SK-N-SH (cell line): Measurements from ENCODE around the gene HIBADH. TPM values are rescaled to one million over a fixed set of nuclear protein-coding genes. Genes with fewer than 3 reads are reported as not detected.
"Not testable (repeated sequence)": the region's sequence is repeated elsewhere in the genome, so short reads cannot be mapped to it uniquely, and the experiment has no call there.

ENCODE experiments used
- CTCF ChIA-PET: fragments of 300-600, 350-600 bp; formaldehyde crosslinking; extraction: SDS; loops from one replicate; lab custom pipeline; 2021; lab: Yijun Ruan, JAX
- POLR2A ChIA-PET: fragments of 350-600 bp; sonication (Branson Sonifier 250); formaldehyde crosslinking; extraction: SDS; loops from one replicate; lab custom pipeline; 2020; ENCODE audit warnings: antibody characterized with exemption, inconsistent platforms; lab: Yijun Ruan, JAX
- DNase-seq: peaks from one replicate; pipeline ENCODE4 v3.0.0; 2012
- H2AFZ ChIP-seq: fragments of 200-600 bp; sonication (generic); 2 replicates; pipeline ENCODE4 v1.8.1; 2016; ENCODE audit warnings: antibody characterized with exemption, mild to moderate bottlenecking, low read depth
- H3F3A ChIP-seq: fragments of 200-600 bp; sonication (generic); replicated peaks from 2 replicates; pipeline ENCODE3; 2016; ENCODE audit warnings: antibody characterized with exemption, mild to moderate bottlenecking; ENCODE audit not compliant: insufficient read depth
- H3K27ac ChIP-seq, 2 experiments: fragments of 200-500 bp in 1 of 2; fragments of 200-600 bp in 1 of 2; sonication (Bioruptor generic) in 1 of 2; sonication (generic), shearing (Covaris generic) in 1 of 2; 2 replicates each; pipeline versions ENCODE4 v1.5.1 to v1.6.1; 2014 to 2016; ENCODE audit warnings: low read depth in 2 of 2, inconsistent platforms in 1 of 2, low read length in 1 of 2, mild to moderate bottlenecking in 1 of 2, mixed read lengths in 1 of 2
- H3K27me3 ChIP-seq: fragments of 200-600 bp; sonication (generic), shearing (Covaris generic); 2 replicates; pipeline ENCODE4 v1.6.1; 2016; ENCODE audit warnings: mixed run types; ENCODE audit not compliant: insufficient read depth
- H3K36me3 ChIP-seq, 2 experiments: fragments of 200-500 bp in 1 of 2; fragments of 200-600 bp in 1 of 2; sonication (Bioruptor generic) in 1 of 2; sonication (generic) in 1 of 2; replicated peaks in 1 of 2; 2 replicates each; pipeline versions ENCODE3 to v1.5.1; 2014 to 2016; ENCODE audit warnings: low read length in 1 of 2, mild to moderate bottlenecking in 1 of 2; ENCODE audit not compliant: insufficient read depth in 2 of 2, control insufficient read depth in 1 of 2
- H3K4me1 ChIP-seq, 2 experiments: fragments of 200-500 bp in 1 of 2; fragments of 200-600 bp in 1 of 2; sonication (Bioruptor generic) in 1 of 2; sonication (generic), shearing (Covaris generic) in 1 of 2; 2 replicates each; pipeline versions ENCODE4 v1.5.1 to v1.6.1; 2014 to 2016; ENCODE audit warnings: low read depth in 1 of 2, low read length in 1 of 2, mixed run types in 1 of 2; ENCODE audit not compliant: insufficient read depth in 2 of 2, control insufficient read depth in 1 of 2
- H3K4me2 ChIP-seq: fragments of 200-600 bp; sonication (generic), shearing (Covaris generic); 2 replicates; pipeline ENCODE4 v1.6.1; 2017; ENCODE audit warnings: mixed run types
- H3K4me3 ChIP-seq, 2 experiments: fragments of 200-500 bp in 1 of 2; fragments of 200-600 bp in 1 of 2; sonication (Bioruptor generic) in 1 of 2; sonication (generic), shearing (Covaris generic) in 1 of 2; 2 replicates each; pipeline versions ENCODE4 v1.5.1 to v1.8.1; 2014 to 2016; ENCODE audit warnings: low read depth in 2 of 2, inconsistent platforms in 1 of 2, low read length in 1 of 2, mild to moderate bottlenecking in 1 of 2, mixed read lengths in 1 of 2, moderate library complexity in 1 of 2
- H3K79me2 ChIP-seq: fragments of 200-600 bp; sonication (generic); 2 replicates; pipeline ENCODE4 v1.8.1; 2017; ENCODE audit warnings: mild to moderate bottlenecking; ENCODE audit not compliant: insufficient read depth
- H3K9ac ChIP-seq: fragments of 200-600 bp; sonication (generic); 2 replicates; pipeline ENCODE4 v1.6.1; 2017; ENCODE audit warnings: mixed run types
- H3K9me2 ChIP-seq: fragments of 200-600 bp; sonication (generic); 2 replicates; pipeline ENCODE4 v1.6.1; 2017; ENCODE audit warnings: mixed run types
- H3K9me3 ChIP-seq: fragments of 200-600 bp; sonication (generic); 2 replicates; pipeline ENCODE4 v1.6.1; 2017; ENCODE audit warnings: mixed run types, mild to moderate bottlenecking, moderate library complexity
- H4K20me1 ChIP-seq: fragments of 200-600 bp; sonication (generic); 2 replicates; pipeline ENCODE4 v1.6.1; 2017; ENCODE audit warnings: mild to moderate bottlenecking, mixed run types; ENCODE audit not compliant: insufficient read depth
- CHD2 ChIP-seq: fragments of 150-350 bp; IDR thresholded peaks from 2 replicates; pipeline ENCODE4 v1.6.1; 2018; ENCODE audit warnings: low read length; ENCODE audit not compliant: partially characterized antibody
- CTCF ChIP-seq: fragments of 200-600 bp; sonication (generic); IDR thresholded peaks from 2 replicates; pipeline ENCODE4 v1.6.1; 2017; ENCODE audit warnings: antibody characterized with exemption, mild to moderate bottlenecking, moderate library complexity
- ELF1 ChIP-seq: IDR thresholded peaks from 2 replicates; pipeline ENCODE4 v1.4.0; 2012
- EZH2phosphoT487 ChIP-seq: fragments of 200-600 bp; sonication (generic); IDR thresholded peaks from 2 replicates; pipeline ENCODE4 v1.6.1; 2017; ENCODE audit warnings: low read depth, mixed run types, mild to moderate bottlenecking, antibody characterized with exemption, moderate library complexity, borderline replicate concordance
- FOXM1 ChIP-seq: IDR thresholded peaks from 2 replicates; pipeline ENCODE4 v1.4.0; 2012; ENCODE audit warnings: low read depth, mild to moderate bottlenecking
- GATA2 ChIP-seq: sonication (generic); formaldehyde crosslinking; IDR thresholded peaks from 2 replicates; pipeline ENCODE4 v1.5.0; 2020; ENCODE audit warnings: mild to moderate bottlenecking, missing genetic modification reagents
- JUND ChIP-seq: IDR thresholded peaks from 2 replicates; pipeline ENCODE4 v1.4.0; 2012
- MAX ChIP-seq: IDR thresholded peaks from 2 replicates; pipeline ENCODE4 v1.4.0; 2012; ENCODE audit warnings: low read depth
- MEF2A ChIP-seq: IDR thresholded peaks from 2 replicates; pipeline ENCODE4 v1.4.0; 2012; ENCODE audit warnings: low read depth, borderline replicate concordance
- MXI1 ChIP-seq: IDR thresholded peaks from 2 replicates; pipeline ENCODE4 v1.6.1; 2012; ENCODE audit warnings: mild to moderate bottlenecking, low read depth, low read length, improper control_type of control experiment
- NFIC ChIP-seq: IDR thresholded peaks from 2 replicates; pipeline ENCODE4 v1.4.0; 2012; ENCODE audit warnings: borderline replicate concordance
- POLR2AphosphoS5 ChIP-seq: IDR thresholded peaks from 2 replicates; pipeline ENCODE4 v1.6.1; 2012; ENCODE audit warnings: low read depth, low read length
- RCOR1 ChIP-seq: fragments of 150-350 bp; IDR thresholded peaks from 2 replicates; pipeline ENCODE4 v1.6.1; 2017; ENCODE audit warnings: antibody characterized with exemption, low read length
- RFX5 ChIP-seq: IDR thresholded peaks from 2 replicates; pipeline ENCODE4 v1.6.1; 2012; ENCODE audit warnings: mild to moderate bottlenecking, improper control_type of control experiment, low read length
- RXRA ChIP-seq: IDR thresholded peaks from 2 replicates; pipeline ENCODE4 v1.4.0; 2012; ENCODE audit warnings: low read depth, mild to moderate bottlenecking, borderline replicate concordance
- TAF1 ChIP-seq: IDR thresholded peaks from 2 replicates; pipeline ENCODE4 v1.6.1; 2012; ENCODE audit warnings: low read depth, mild to moderate bottlenecking, low read length, moderate library complexity, borderline replicate concordance
- TCF12 ChIP-seq: IDR thresholded peaks from 2 replicates; pipeline ENCODE4 v1.4.0; 2012
- USF1 ChIP-seq: IDR thresholded peaks from 2 replicates; pipeline ENCODE4 v1.4.0; 2012; ENCODE audit warnings: low read depth, borderline replicate concordance
- YY1 ChIP-seq: IDR thresholded peaks from 2 replicates; pipeline ENCODE4 v1.4.0; 2012; ENCODE audit warnings: low read depth, mild to moderate bottlenecking
- WGBS: methylation state at CpG from one replicate; pipeline ENCODE4 v1.1.6; 2017; ENCODE audit warnings: low lambda C conversion rate; 5-methylcytosine and 5-hydroxymethylcytosine counted together
- polyA plus RNA-seq, 3 experiments: library from polyadenylated mRNA; depleted of rRNA; stranded (reverse); fragments of >200 nt; gene quantifications; 2 replicates each; pipeline ENCODE4 v1.2.3, GENCODE V29; 2012
- TF ChIP-seq, protein P1 (sequence below): IDR thresholded peaks from 2 replicates; pipeline ENCODE4; 2012

HIBADH gene
- polyA plus RNA-seq, 1 of the 3 experiments (the other 2 are of a cell fraction) = 71.8 TPM

GRCh38 chr7:27510541-27510940 is 152.1 kb downstream of the HIBADH start:
- CTCF ChIA-PET = no interaction called here
- Histone ChIP-seq H3F3A (no peaks in the 10 kb centered on the region), H2AFZ (no peak overlapping the region), H3K79me2 (no peaks in the 10 kb centered on the region; the same call in 1 of the 2 replicates), H3K36me3 (no peaks in the 10 kb centered on the region), H3K4me1 (peaks cover 0 to 3% of the 10 kb centered on the region in 2 experiments; a peak in 1 of 4 replicates), H3K9ac (no peak overlapping the region), H3K4me2 (no peak overlapping the region), H4K20me1 (no peaks in the 10 kb centered on the region), H3K9me2 (no peaks in the 10 kb centered on the region), H3K27me3 (no peaks in the 10 kb centered on the region), H3K4me3 (no peak overlapping the region), H3K9me3 (no peaks in the 10 kb centered on the region), H3K27ac (no peak overlapping the region)
- TF ChIP-seq ELF1 = no peak
- no peak for TF ChIP-seq MEF2A
- no peak for TF ChIP-seq RCOR1
- no peak for TF ChIP-seq YY1
- TF ChIP-seq MXI1 = no peak
- TF ChIP-seq POLR2AphosphoS5 = no peak
- no peak for TF ChIP-seq CHD2
- no peak for TF ChIP-seq FOXM1
- no peak for TF ChIP-seq RFX5
- no peak for TF ChIP-seq GATA2 (CRISPR knock-in tag)
- TF ChIP-seq, protein P1, sequence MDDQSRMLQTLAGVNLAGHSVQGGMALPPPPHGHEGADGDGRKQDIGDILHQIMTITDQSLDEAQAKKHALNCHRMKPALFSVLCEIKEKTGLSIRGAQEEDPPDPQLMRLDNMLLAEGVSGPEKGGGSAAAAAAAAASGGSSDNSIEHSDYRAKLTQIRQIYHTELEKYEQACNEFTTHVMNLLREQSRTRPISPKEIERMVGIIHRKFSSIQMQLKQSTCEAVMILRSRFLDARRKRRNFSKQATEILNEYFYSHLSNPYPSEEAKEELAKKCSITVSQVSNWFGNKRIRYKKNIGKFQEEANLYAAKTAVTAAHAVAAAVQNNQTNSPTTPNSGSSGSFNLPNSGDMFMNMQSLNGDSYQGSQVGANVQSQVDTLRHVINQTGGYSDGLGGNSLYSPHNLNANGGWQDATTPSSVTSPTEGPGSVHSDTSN = no peak
- no peak for TF ChIP-seq NFIC
- no peak for TF ChIP-seq CTCF
- no peak for TF ChIP-seq MAX
- no peak for TF ChIP-seq TAF1
- no peak for TF ChIP-seq USF1
- no peak for TF ChIP-seq RXRA
- TF ChIP-seq JUND = no peak
- TF ChIP-seq TCF12 = no peak
- TF ChIP-seq EZH2phosphoT487 = no peak
- WGBS = 85% methylated on average over 2 of the region's 2 CpGs
- DNase-seq = no peak
- POLR2A ChIA-PET = no interaction called here

DNA sequence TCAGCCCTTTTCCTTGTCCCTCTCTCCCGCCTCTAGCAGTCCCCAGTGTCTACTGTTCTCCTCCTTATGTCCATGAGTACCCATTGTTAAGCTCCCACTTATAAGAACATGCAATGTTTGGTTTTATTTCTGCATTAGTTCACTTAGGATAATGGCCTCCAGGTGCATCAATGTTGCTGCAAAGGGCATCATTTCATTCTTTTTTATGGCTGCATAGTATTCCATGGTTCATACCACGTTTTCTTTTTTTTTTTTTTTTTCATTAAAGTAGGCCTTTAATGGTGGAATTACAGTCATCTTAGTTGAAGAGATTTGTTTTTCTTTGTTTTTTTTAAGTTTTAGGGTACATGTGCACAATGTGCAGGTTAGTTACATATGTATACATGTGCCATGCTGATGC is 160.8 kb downstream of the HIBADH start:
- H4K20me1 ChIP-seq, H2AFZ ChIP-seq, H3K9me2 ChIP-seq, POLR2A ChIA-PET, H3K27ac ChIP-seq, DNase-seq, H3K4me1 ChIP-seq, H3K79me2 ChIP-seq, H3K27me3 ChIP-seq, H3K36me3 ChIP-seq, H3K9ac ChIP-seq, H3K4me3 ChIP-seq, H3F3A ChIP-seq, H3K9me3 ChIP-seq, H3K4me2 ChIP-seq, CTCF ChIA-PET: not testable (repeated sequence)
- WGBS = 49% methylated on average over 2 of the region's 2 CpGs
